Measurements from ENCODE around the gene TATDN3. TPM values are rescaled to one million over a fixed set of nuclear protein-coding genes. Genes with fewer than 3 reads are reported as not detected.
A peak's percentile ranks its signal among the peaks of the same experiment; 100 is the strongest.

TATDN3 gene
- polyA plus RNA-seq, 1 of the 3 experiments (the other 2 are of a cell fraction), result 5.2 TPM

DNA sequence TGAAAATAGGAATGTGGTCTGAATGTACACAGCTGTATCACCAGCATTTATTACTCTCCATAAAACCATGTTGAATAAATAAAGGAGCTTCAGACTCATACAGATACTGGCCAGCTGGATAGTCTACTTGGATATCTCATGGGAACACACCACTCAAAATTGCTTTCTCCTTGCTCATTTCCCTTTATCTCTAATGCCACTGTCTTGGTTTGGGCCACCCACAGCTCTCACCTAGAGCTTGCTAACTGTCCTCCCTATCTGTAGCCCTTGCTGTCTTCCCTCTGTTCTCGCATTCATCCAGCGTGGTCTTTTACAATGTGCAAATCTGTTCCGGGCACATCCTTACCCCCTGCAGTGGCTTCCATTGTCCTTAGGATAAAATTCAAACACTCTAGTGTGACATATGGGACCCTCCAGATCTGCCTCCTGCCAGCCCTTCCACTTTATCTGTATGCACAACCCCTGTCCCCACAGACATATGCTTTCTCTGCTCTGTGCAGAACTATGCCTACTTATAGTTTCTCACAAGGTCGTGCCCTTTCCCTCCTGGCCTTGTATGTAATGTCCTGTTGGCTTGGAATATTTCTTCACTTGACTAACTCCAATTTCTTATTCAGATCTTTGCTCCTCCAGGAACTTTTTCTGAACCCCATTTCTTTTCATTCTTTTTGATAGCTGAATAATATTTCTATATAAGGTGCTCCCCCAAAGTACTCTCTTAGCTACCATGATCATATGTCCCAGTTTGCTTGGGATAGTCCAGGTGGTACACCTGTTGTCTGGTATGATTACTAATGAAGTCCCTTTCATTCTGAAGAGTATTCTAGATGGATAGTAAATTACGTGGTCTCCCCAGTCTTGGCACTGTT lies 69.3 kb downstream of the TATDN3 start:
- peaks cover 0 to 18% of the 10 kb centered on the region in 2 experiments; a peak in 2 of 4 replicates for H3K4me1 ChIP-seq (ENCODE audit: control insufficient read depth in 1 of 2, insufficient read depth in 2 of 2, low read depth in 1 of 2, low read length in 1 of 2)
- no peak for DNase-seq
- POLR2A ChIA-PET, result no interaction called here

GRCh38 chr1:212862111-212862690 lies 70.5 kb downstream of the TATDN3 start:
- TF ChIP-seq NFIC (IDR thresholded peaks at IDR 0.05; ENCODE audit: borderline replicate concordance) (no peak), EZH2phosphoT487 (IDR thresholded peaks at IDR 0.05; ENCODE audit: borderline replicate concordance, low read depth) (no peak), FOXM1 (IDR thresholded peaks at IDR 0.05; ENCODE audit: low read depth) (no peak), MXI1 (IDR thresholded peaks at IDR 0.05; ENCODE audit: low read depth, low read length) (no peak), REST (IDR thresholded peaks at IDR 0.05; ENCODE audit: low read depth, low read length) (no peak), FOSL2 (IDR thresholded peaks at IDR 0.05; ENCODE audit: borderline replicate concordance, low read depth) (no peak), GATA2 (CRISPR knock-in tag; IDR thresholded peaks at IDR 0.05) (no peak), SMC3 (IDR thresholded peaks at IDR 0.05; ENCODE audit: low read depth, low read length) (no peak), USF1 (IDR thresholded peaks at IDR 0.05; ENCODE audit: borderline replicate concordance, low read depth) (no peak)
- H3K4me2 ChIP-seq, result no peak overlapping the region
- H3F3A ChIP-seq (replicated peaks; ENCODE audit: insufficient read depth), result peaks cover 7% of the 10 kb centered on the region
- no peaks in the 10 kb centered on the region for H3K27me3 ChIP-seq (ENCODE audit: insufficient read depth)
- peaks cover 0 to 13% of the 10 kb centered on the region in 2 experiments; a peak in 2 of 4 replicates for H3K4me1 ChIP-seq (ENCODE audit: control insufficient read depth in 1 of 2, insufficient read depth in 2 of 2, low read depth in 1 of 2, low read length in 1 of 2)
- H3K9ac ChIP-seq, result no peak overlapping the region
- 96% methylated on average over 2 of the region's 2 CpGs for WGBS (ENCODE audit: low lambda C conversion rate)
- no peak for DNase-seq
- H3K36me3 ChIP-seq (replicated peaks in 1 of 2; ENCODE audit: control insufficient read depth in 1 of 2, insufficient read depth in 2 of 2, low read length in 1 of 2), result peaks cover 24 to 25% of the 10 kb centered on the region in 2 experiments
- no peak overlapping the region for H3K4me3 ChIP-seq (ENCODE audit: low read depth in 2 of 2, low read length in 1 of 2)
- ChIA-PET POLR2A (no interaction called here), CTCF (interaction anchor here (1.3 kb wide), 1 partner anchor 134 kb away, joined by 5 read pairs; no protein-coding TSS in a partner anchor)
- no peaks in the 10 kb centered on the region for H3K9me2 ChIP-seq
- peaks cover 56% of the 10 kb centered on the region for H3K79me2 ChIP-seq (ENCODE audit: insufficient read depth)
- no peak overlapping the region for H3K27ac ChIP-seq (ENCODE audit: low read depth in 2 of 2, low read length in 1 of 2)
- H4K20me1 ChIP-seq (ENCODE audit: insufficient read depth), result no peaks in the 10 kb centered on the region
- no peaks in the 10 kb centered on the region for H3K9me3 ChIP-seq
- H2AFZ ChIP-seq (ENCODE audit: low read depth), result no peak overlapping the region

More for the DNA sequence above, 69.3 kb downstream of the TATDN3 start:
- TF ChIP-seq EZH2phosphoT487 (IDR thresholded peaks at IDR 0.05; ENCODE audit: borderline replicate concordance, low read depth) (no peak), NFIC (IDR thresholded peaks at IDR 0.05; ENCODE audit: borderline replicate concordance) (no peak), GABPA (IDR thresholded peaks at IDR 0.05; ENCODE audit: low read depth) (no peak), MEF2A (IDR thresholded peaks at IDR 0.05; ENCODE audit: borderline replicate concordance, low read depth) (no peak), SIN3A (IDR thresholded peaks at IDR 0.05; ENCODE audit: borderline replicate concordance, low read depth, low read length) (no peak), RFX5 (IDR thresholded peaks at IDR 0.05; ENCODE audit: low read length) (no peak), ELF1 (IDR thresholded peaks at IDR 0.05) (no peak), USF1 (IDR thresholded peaks at IDR 0.05; ENCODE audit: borderline replicate concordance, low read depth) (no peak), SMC3 (IDR thresholded peaks at IDR 0.05; ENCODE audit: low read depth, low read length) (no peak)
- TF ChIP-seq, protein P1, sequence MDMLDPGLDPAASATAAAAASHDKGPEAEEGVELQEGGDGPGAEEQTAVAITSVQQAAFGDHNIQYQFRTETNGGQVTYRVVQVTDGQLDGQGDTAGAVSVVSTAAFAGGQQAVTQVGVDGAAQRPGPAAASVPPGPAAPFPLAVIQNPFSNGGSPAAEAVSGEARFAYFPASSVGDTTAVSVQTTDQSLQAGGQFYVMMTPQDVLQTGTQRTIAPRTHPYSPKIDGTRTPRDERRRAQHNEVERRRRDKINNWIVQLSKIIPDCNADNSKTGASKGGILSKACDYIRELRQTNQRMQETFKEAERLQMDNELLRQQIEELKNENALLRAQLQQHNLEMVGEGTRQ (IDR thresholded peaks at IDR 0.05; ENCODE audit: borderline replicate concordance, low read depth, low read length), result no peak
- TF ChIP-seq, protein P2, sequence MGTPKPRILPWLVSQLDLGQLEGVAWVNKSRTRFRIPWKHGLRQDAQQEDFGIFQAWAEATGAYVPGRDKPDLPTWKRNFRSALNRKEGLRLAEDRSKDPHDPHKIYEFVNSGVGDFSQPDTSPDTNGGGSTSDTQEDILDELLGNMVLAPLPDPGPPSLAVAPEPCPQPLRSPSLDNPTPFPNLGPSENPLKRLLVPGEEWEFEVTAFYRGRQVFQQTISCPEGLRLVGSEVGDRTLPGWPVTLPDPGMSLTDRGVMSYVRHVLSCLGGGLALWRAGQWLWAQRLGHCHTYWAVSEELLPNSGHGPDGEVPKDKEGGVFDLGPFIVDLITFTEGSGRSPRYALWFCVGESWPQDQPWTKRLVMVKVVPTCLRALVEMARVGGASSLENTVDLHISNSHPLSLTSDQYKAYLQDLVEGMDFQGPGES (IDR thresholded peaks at IDR 0.05; ENCODE audit: low read depth, low read length), result no peak
- Histone ChIP-seq H4K20me1 (ENCODE audit: insufficient read depth) (no peaks in the 10 kb centered on the region), H3K9ac (no peak overlapping the region), H3K27ac (ENCODE audit: low read depth in 2 of 2, low read length in 1 of 2) (no peak overlapping the region), H3F3A (replicated peaks; ENCODE audit: insufficient read depth) (peaks cover 8% of the 10 kb centered on the region), H3K4me3 (ENCODE audit: low read depth in 2 of 2, low read length in 1 of 2) (no peak overlapping the region; a peak in 1 of 4 replicates), H2AFZ (ENCODE audit: low read depth) (no peak overlapping the region), H3K9me2 (no peaks in the 10 kb centered on the region), H3K79me2 (ENCODE audit: insufficient read depth) (peaks cover 66% of the 10 kb centered on the region), H3K9me3 (no peaks in the 10 kb centered on the region), H3K4me2 (peak overlapping the region; percentile 6; the same call in 1 of the 2 replicates), H3K36me3 (replicated peaks in 1 of 2; ENCODE audit: control insufficient read depth in 1 of 2, insufficient read depth in 2 of 2, low read length in 1 of 2) (peaks cover 15 to 16% of the 10 kb centered on the region in 2 experiments), H3K27me3 (ENCODE audit: insufficient read depth) (no peaks in the 10 kb centered on the region)
- 77% methylated on average over 5 of the region's 5 CpGs for WGBS (ENCODE audit: low lambda C conversion rate)
- CTCF ChIA-PET, result interaction anchor here (0.6 kb wide), 1 partner anchor 134 kb away, joined by 3 read pairs; no protein-coding TSS in a partner anchor
